Vagina (tissue), 2 donors: ENCODE measurements around the gene FLNB. TPM values are rescaled to one million over a fixed set of nuclear protein-coding genes. Genes with fewer than 3 reads are reported as not detected.

Source experiments
- DNase-seq, 2 donors: peaks; one replicate each; pipeline ENCODE4 v3.0.0-alpha.2; 2017; ENCODE audit errors: extremely low spot score in 2 of 2
- H3K27ac ChIP-seq: fragments of 200-600 bp; sonication (generic); one replicate; pipeline ENCODE4 v1.5.1; 2019
- H3K27me3 ChIP-seq: fragments of 200-600 bp; sonication (generic); one replicate; pipeline ENCODE4 v1.5.1; 2019
- H3K36me3 ChIP-seq, 2 donors: fragments of 200-600 bp; sonication (generic); one replicate each; pipeline ENCODE4 v1.5.1; 2017 to 2019
- H3K4me1 ChIP-seq: fragments of 200-600 bp; sonication (generic); one replicate; pipeline ENCODE4 v1.5.1; 2019
- H3K4me3 ChIP-seq, 2 donors: fragments of 200-600 bp; sonication (generic); 1 replicate in 1 of 2; 2 replicates in 1 of 2; pipeline ENCODE4 v1.5.1; 2016 to 2019
- H3K9me3 ChIP-seq: fragments of 200-600 bp; sonication (generic); one replicate; pipeline ENCODE4 v1.5.1; 2019
- CTCF ChIP-seq, 3 experiments: fragments of 450-650 bp in 2 of 3; fragments of 200-600 bp in 1 of 3; sonication (generic) in 1 of 3; IDR thresholded peaks; one replicate each; pipeline ENCODE4 v1.5.1; 2017 to 2019; ENCODE audit warnings: antibody characterized with exemption in 3 of 3, mild to moderate bottlenecking in 2 of 3, moderate library complexity in 2 of 3
- POLR2A ChIP-seq, 2 donors: fragments of 450-650 bp; IDR thresholded peaks; one replicate each; pipeline ENCODE4 v1.6.1; 2017; ENCODE audit warnings: antibody characterized with exemption in 2 of 2, mild to moderate bottlenecking in 2 of 2, moderate library complexity in 2 of 2
- POLR2AphosphoS5 ChIP-seq, 2 donors: sonication (generic); formaldehyde crosslinking; IDR thresholded peaks; one replicate each; pipeline ENCODE4 v1.9.0; 2017; ENCODE audit warnings: antibody characterized with exemption in 2 of 2, mild to moderate bottlenecking in 2 of 2, low read depth in 1 of 2; ENCODE audit not compliant: insufficient read depth in 1 of 2
- intact Hi-C: fragments of 100-400 bp; cut with DNase I; formaldehyde crosslinking; loops from one replicate; pipeline ENCODE4 v1.15.1; 2023
- total RNA-seq: library from RNA; depleted of rRNA; stranded (reverse); fragments of >200 nt; gene quantifications from one replicate; pipeline ENCODE4 v1.2.3, GENCODE V29; 2016

Gene FLNB
- total RNA-seq, 1 donor from 2014 or later, result 147 TPM

DNA sequence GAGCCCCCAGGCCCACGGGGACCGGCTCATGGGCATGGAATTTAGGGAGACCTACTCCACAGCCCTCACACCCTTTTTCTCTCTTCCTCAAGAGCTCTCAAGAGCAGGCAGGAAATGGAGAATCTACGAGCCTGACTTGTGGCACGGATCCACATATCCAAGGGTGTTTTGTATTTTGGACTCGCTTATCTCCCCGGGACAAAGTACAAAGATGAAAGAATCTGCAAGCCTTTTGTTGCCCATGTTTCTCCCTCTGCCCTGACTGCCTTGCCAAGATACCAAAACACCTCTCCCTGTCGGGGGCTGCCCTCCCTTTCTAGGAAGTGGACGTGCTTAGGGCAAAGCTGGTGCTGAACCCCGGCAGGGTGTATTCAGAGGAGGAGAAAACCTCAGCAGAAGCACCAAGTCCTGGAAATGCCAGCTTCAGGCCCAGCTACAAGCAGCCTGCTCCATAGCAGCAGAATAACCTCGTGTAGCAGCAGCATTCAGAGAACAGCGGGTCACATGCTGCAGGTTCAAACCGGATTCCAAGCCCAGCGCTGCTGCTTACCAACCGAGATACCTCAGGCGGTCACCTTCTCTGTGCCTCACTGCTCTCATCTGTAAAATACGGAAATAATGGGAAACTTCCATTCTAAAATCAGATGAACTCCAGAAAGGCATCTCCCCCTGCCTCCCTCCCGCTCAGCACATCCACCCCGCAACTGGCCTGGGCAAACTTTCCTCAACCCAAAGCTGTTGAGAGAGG, 167.4 kb downstream of the FLNB start:
- intact Hi-C loops, result loop anchor here (10.0 kb wide), 1 partner anchor 311 kb away; no protein-coding TSS in a partner anchor
- no peak for TF ChIP-seq CTCF (IDR thresholded peaks at IDR 0.05)
- TF ChIP-seq POLR2AphosphoS5 (IDR thresholded peaks at IDR 0.05; ENCODE audit: insufficient read depth in 1 of 2, low read depth in 1 of 2), result no peak
- no peak for TF ChIP-seq POLR2A (IDR thresholded peaks at IDR 0.05)
- no peaks in the 10 kb centered on the region for H3K9me3 ChIP-seq
- no peak for DNase-seq
- H3K27ac ChIP-seq, result no peak overlapping the region
- no peaks in the 10 kb centered on the region for H3K27me3 ChIP-seq
- H3K4me3 ChIP-seq, result no peak overlapping the region
- H3K36me3 ChIP-seq, result peaks cover 0 to 10% of the 10 kb centered on the region in 2 donors
- H3K4me1 ChIP-seq, result peaks cover 14% of the 10 kb centered on the region

DNA sequence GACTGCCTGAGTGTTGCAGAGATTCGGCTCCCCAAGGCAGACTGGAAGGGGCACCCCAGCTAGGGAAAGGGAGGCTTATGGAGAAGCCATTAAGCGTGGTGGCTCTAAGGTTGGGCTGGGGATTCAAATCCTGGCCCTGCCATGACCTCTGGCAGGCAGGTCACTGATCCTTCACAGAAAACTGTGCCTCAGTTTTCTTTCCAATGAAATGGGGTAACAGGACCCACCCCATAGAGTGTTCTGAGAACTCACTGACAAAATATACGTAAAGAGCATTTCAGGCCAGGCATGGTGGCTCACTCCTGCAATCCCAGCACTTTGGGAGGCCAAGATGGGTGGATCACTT, 167.9 kb downstream of the FLNB start:
- TF ChIP-seq CTCF (IDR thresholded peaks at IDR 0.05), result no peak
- no peak for TF ChIP-seq POLR2A (IDR thresholded peaks at IDR 0.05)
- TF ChIP-seq POLR2AphosphoS5 (IDR thresholded peaks at IDR 0.05; ENCODE audit: insufficient read depth in 1 of 2, low read depth in 1 of 2), result no peak
- H3K4me3 ChIP-seq, result no peak overlapping the region
- H3K9me3 ChIP-seq, result no peaks in the 10 kb centered on the region
- no peak for DNase-seq
- peaks cover 0 to 4% of the 10 kb centered on the region in 2 donors for H3K36me3 ChIP-seq
- H3K27ac ChIP-seq, result no peak overlapping the region
- intact Hi-C loops, result loop anchor here (10.0 kb wide), 1 partner anchor 311 kb away; no protein-coding TSS in a partner anchor
- H3K27me3 ChIP-seq, result no peaks in the 10 kb centered on the region
- H3K4me1 ChIP-seq, result peaks cover 14% of the 10 kb centered on the region

DNA sequence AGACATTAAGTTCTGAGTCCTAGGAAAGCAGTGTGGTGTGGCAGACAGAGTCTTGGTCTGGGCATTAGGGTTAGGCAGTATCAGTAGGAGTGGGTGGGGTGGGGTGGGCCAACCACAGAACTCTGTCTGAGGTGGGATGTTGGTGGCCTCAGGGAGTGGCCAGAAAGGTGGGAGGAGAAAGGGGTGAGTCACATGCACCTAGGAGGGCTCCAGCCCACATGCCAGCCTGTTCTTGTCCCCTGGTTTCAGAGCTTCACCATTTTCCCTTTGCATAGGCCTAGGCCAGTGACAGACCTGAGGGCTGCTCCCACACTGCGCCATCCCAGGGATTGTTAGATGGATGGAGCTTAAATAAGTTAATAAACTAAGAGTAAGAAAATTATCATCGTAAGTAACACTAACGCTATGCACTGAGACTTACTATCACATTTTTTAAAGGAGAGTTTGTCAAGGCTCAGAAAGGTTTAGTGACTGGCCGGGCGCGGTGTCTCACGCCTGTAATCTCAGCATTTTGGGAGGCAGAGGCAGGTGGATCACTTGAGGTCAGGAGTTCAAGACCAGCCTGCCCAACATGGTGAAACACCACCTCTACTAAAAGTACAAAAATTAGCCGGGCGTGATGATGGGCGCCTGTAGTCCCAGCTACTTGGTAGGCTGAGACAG, 168.7 kb downstream of the FLNB start:
- Histone ChIP-seq H3K9me3 (no peaks in the 10 kb centered on the region), H3K27ac (no peak overlapping the region), H3K27me3 (no peaks in the 10 kb centered on the region), H3K4me1 (peaks cover 14% of the 10 kb centered on the region), H3K36me3 (no peaks in the 10 kb centered on the region), H3K4me3 (no peak overlapping the region)
- DNase-seq, result no peak
- TF ChIP-seq POLR2AphosphoS5 (IDR thresholded peaks at IDR 0.05; ENCODE audit: insufficient read depth in 1 of 2, low read depth in 1 of 2) (no peak), CTCF (IDR thresholded peaks at IDR 0.05) (no peak), POLR2A (IDR thresholded peaks at IDR 0.05) (no peak)
- intact Hi-C loops, result loop anchor here (10.0 kb wide), 1 partner anchor 312 kb away; no protein-coding TSS in a partner anchor

DNA sequence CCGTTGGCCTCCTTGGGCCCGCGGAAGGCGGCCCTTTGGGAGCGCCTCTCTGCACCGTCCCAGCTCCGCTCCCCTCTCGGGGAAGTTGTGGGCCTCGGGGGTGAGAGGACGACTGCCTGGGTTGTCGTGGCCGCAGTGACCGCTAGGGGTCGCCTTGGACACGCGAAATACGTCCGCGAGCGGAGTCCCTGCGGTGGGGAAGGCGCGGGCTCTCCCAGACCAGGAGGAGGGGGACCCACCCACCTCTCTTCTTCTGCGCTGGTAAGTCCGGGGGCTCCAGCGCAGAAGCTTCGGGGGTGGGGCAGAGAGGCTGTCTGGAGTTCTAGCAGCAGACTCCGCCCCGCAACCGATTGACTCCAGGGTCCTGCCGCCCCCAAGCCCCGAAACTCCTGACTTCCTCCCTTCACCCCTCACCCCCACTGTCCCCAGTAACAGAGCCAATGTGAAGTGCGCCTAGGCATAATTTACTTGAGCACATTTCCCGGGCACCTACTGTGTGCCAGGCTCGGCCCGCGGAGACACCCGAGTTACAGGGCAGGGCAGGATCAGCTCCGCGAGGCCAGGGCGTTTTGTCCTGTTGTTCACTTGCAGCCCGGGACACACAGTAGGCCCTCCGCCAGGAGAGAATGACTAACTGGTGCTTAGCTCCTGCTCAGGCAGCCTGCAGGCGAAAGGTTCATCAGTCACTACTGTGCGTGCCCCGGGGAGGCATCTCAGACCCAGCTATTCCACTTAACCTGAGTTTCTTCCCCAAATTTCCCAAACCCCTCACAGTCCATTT, 169.7 kb downstream of the FLNB start:
- peak in 1 of 2 donors; percentile 46 for TF ChIP-seq POLR2AphosphoS5 (IDR thresholded peaks at IDR 0.05; ENCODE audit: insufficient read depth in 1 of 2, low read depth in 1 of 2)
- TF ChIP-seq CTCF (IDR thresholded peaks at IDR 0.05), result peak; percentile 79 to 95 (median 95)
- no peak for TF ChIP-seq POLR2A (IDR thresholded peaks at IDR 0.05)
- no peaks in the 10 kb centered on the region for H3K36me3 ChIP-seq
- H3K27me3 ChIP-seq, result no peaks in the 10 kb centered on the region
- DNase-seq, result no peak
- H3K9me3 ChIP-seq, result no peaks in the 10 kb centered on the region
- peak overlapping the region; percentile 46 to 58 for H3K4me3 ChIP-seq
- intact Hi-C loops, result loop anchor here (10.0 kb wide), 1 partner anchor 313 kb away; no protein-coding TSS in a partner anchor
- peaks cover 14% of the 10 kb centered on the region for H3K4me1 ChIP-seq
- H3K27ac ChIP-seq, result peak overlapping the region; percentile 53
